Spleen (tissue), 11 donors: ENCODE measurements around the gene G2E3. TPM values are rescaled to one million over a fixed set of nuclear protein-coding genes. Genes with fewer than 3 reads are reported as not detected.

Experiments used
- DNase-seq: peaks from one replicate; pipeline ENCODE4 v3.0.0-alpha.2; 2020
- H3K27ac ChIP-seq, 8 donors: fragments of 200-600 bp; sonication (generic) in 7 of 8; 1 replicate in 4 of 8; 2 replicates in 4 of 8; pipeline versions ENCODE4 v1.5.0 to v1.8.0; 2016 to 2021; ENCODE audit warnings: inconsistent platforms in 4 of 8, mild to moderate bottlenecking in 4 of 8, moderate library complexity in 1 of 8
- H3K27me3 ChIP-seq, 7 donors: fragments of 200-600 bp; sonication (generic) in 6 of 7; replicated peaks in 1 of 7; 1 replicate in 4 of 7; 2 replicates in 3 of 7; pipeline versions ENCODE4 v1.5.0 to v1.8.0; 2016 to 2021; ENCODE audit warnings: inconsistent platforms in 3 of 7, mild to moderate bottlenecking in 1 of 7
- H3K36me3 ChIP-seq, 6 donors: fragments of 200-600 bp; sonication (generic) in 5 of 6; 1 replicate in 4 of 6; 2 replicates in 2 of 6; pipeline versions ENCODE4 v1.5.0 to v1.8.0; 2016 to 2021; ENCODE audit warnings: inconsistent platforms in 2 of 6
- H3K4me1 ChIP-seq, 6 donors: fragments of 200-600 bp; sonication (generic) in 5 of 6; 1 replicate in 3 of 6; 2 replicates in 3 of 6; pipeline versions ENCODE4 v1.5.0 to v1.8.0; 2016 to 2021; ENCODE audit warnings: inconsistent platforms in 3 of 6
- H3K4me3 ChIP-seq, 8 donors: fragments of 200-600 bp; sonication (generic) in 7 of 8; 1 replicate in 4 of 8; 2 replicates in 4 of 8; pipeline versions ENCODE4 v1.5.0 to v1.8.0; 2016 to 2021; ENCODE audit warnings: inconsistent platforms in 4 of 8, mild to moderate bottlenecking in 4 of 8, moderate library complexity in 2 of 8
- H3K9me3 ChIP-seq, 8 donors: fragments of 200-600 bp; sonication (generic) in 7 of 8; 1 replicate in 4 of 8; 2 replicates in 4 of 8; pipeline versions ENCODE4 v1.5.0 to v1.8.0; 2016 to 2021; ENCODE audit warnings: inconsistent platforms in 4 of 8
- POLR2A ChIP-seq, 3 donors: fragments of 450-650 bp; IDR thresholded peaks; one replicate each; pipeline ENCODE4 v1.5.1; 2017; ENCODE audit warnings: antibody characterized with exemption in 3 of 3, mild to moderate bottlenecking in 1 of 3
- POLR2AphosphoS5 ChIP-seq, 3 donors: sonication (generic); formaldehyde crosslinking; IDR thresholded peaks; one replicate each; pipeline ENCODE4 v1.5.1; 2017; ENCODE audit warnings: antibody characterized with exemption in 3 of 3
- WGBS, 5 donors: extraction: QIAGEN DNeasy Blood & Tissue Kit in 3 of 5; methylation state at CpG; one replicate each; pipeline versions ENCODE4 v1.1.5 to v1.1.7; 2013 to 2018; 5-methylcytosine and 5-hydroxymethylcytosine counted together
- intact Hi-C: fragments of 100-400 bp; cut with DNase I; formaldehyde crosslinking; loops from one replicate; pipeline ENCODE4 v1.15.0; 2023; ENCODE audit warnings: low total_unique reads
- polyA plus RNA-seq, 3 donors: library from polyadenylated mRNA; stranded (reverse); fragments of 200-250 nt; gene quantifications; one replicate each; pipeline ENCODE4 v1.2.1, GENCODE V29; 2013
- total RNA-seq, 7 donors: library from RNA; depleted of rRNA in 3 of 7; stranded (reverse); fragments of >200 nt in 3 of 7; fragmentation: NEBNext Ultra II Directional in 4 of 7; extraction: Animal tissue kit (Norgen Biotek cat#: 25700) in 4 of 7; gene quantifications; one replicate each; pipeline versions ENCODE4 v1.1.0 to v1.2.1, GENCODE V29; 2016 to 2021
- TF ChIP-seq, protein P1 (sequence below), 11 experiments: fragments of 200-600 bp in 7 of 11; fragments of 450-650 bp in 4 of 11; sonication (generic) in 4 of 11; IDR thresholded peaks in 8 of 11; conservative IDR thresholded peaks in 3 of 11; 1 replicate in 7 of 11; 2 replicates in 4 of 11; pipeline versions ENCODE4 v1.4.0 to v1.8.0; 2016 to 2021; ENCODE audit warnings: antibody characterized with exemption in 11 of 11, inconsistent platforms in 4 of 11, mild to moderate bottlenecking in 1 of 11
- donor health status: healthy with polysubstance abuse.
- donor health status: DM: no; HTN: no; CAD: no; lungs with moderate emphysema.
- donor health status: DM: no; HTN: no; CAD: no.
- donor health status: Bipolar disorder and iron deficiency.
- donor health status: healthy.
- donor health status: DM: no; HTN: no; CAD: no.
- donor health status: DM: yes; HTN: yes; CAD: no.

Gene G2E3
- total and polyA plus RNA-seq, 10 donors = 4.6 to 25.4 (median 19.1) TPM

DNA sequence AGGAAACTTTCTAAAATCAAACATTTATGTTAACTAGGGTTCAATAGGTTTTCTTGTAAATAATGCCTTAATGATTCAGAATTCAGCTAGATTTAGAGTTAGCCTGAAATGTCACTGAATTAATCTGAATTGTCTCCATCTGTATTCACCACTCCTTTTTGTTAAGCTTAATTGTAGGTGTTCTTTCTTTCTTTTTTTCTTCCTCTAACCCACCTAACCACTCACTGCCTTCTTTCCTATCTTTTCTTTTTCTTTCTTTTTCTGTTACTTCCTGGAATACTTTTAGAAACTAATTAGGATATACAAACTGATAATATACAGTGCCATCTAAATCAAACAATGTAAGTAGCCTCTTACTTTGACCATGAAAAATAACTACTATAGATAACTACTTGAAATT is 29.9 kb downstream of the G2E3 start:
- Histone ChIP-seq H3K27me3 (no peaks in the 10 kb centered on the region), H3K9me3 (peaks cover 0 to 16% (median 12%) of the 10 kb centered on the region in 8 donors), H3K4me1 (no peaks in the 10 kb centered on the region), H3K36me3 (peaks cover 0 to 79% (median 24%) of the 10 kb centered on the region in 6 donors), H3K27ac (no peak overlapping the region), H3K4me3 (no peak overlapping the region)
- intact Hi-C loops = no loop called here
- no peak for TF ChIP-seq POLR2A (IDR thresholded peaks at IDR 0.05)
- TF ChIP-seq, protein P1, sequence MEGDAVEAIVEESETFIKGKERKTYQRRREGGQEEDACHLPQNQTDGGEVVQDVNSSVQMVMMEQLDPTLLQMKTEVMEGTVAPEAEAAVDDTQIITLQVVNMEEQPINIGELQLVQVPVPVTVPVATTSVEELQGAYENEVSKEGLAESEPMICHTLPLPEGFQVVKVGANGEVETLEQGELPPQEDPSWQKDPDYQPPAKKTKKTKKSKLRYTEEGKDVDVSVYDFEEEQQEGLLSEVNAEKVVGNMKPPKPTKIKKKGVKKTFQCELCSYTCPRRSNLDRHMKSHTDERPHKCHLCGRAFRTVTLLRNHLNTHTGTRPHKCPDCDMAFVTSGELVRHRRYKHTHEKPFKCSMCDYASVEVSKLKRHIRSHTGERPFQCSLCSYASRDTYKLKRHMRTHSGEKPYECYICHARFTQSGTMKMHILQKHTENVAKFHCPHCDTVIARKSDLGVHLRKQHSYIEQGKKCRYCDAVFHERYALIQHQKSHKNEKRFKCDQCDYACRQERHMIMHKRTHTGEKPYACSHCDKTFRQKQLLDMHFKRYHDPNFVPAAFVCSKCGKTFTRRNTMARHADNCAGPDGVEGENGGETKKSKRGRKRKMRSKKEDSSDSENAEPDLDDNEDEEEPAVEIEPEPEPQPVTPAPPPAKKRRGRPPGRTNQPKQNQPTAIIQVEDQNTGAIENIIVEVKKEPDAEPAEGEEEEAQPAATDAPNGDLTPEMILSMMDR (IDR thresholded peaks at IDR 0.05 in 8 of 11, conservative IDR thresholded peaks at IDR 0.05 in 3 of 11) = no peak
- no peak for TF ChIP-seq POLR2AphosphoS5 (IDR thresholded peaks at IDR 0.05)
- DNase-seq = no peak

DNA sequence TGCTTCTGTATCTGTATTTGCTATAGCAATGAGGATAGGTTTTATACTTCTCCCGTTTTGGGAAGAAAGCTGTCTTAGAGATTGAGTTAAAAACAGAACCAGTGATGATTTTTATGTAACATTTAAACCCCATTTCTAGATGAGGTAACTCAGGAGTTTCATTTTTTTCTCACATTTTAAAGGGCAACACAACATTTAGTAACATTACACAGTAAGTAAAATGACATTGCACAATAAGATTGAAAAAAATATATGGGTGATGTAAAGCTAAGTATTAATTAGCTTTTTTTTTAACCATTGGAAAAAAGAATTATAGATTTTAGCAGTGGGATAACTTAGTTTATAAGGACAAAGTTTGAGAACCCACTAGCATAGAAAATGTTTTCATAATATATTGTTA is 38.0 kb downstream of the G2E3 start:
- no peak for DNase-seq
- H3K36me3 ChIP-seq = peaks cover 2 to 93% (median 35%) of the 10 kb centered on the region in 6 donors
- no peaks in the 10 kb centered on the region for H3K27me3 ChIP-seq
- intact Hi-C loops = no loop called here
- no peak overlapping the region for H3K27ac ChIP-seq
- TF ChIP-seq POLR2A (IDR thresholded peaks at IDR 0.05) (no peak), POLR2AphosphoS5 (IDR thresholded peaks at IDR 0.05) (no peak)
- TF ChIP-seq, protein P1 (IDR thresholded peaks at IDR 0.05 in 8 of 11, conservative IDR thresholded peaks at IDR 0.05 in 3 of 11) = no peak
- no peaks in the 10 kb centered on the region for H3K9me3 ChIP-seq
- H3K4me3 ChIP-seq = no peak overlapping the region
- WGBS, 5 donors = 45 to 68% (median 57%) methylated on average over 1 of the region's 1 CpG
- no peaks in the 10 kb centered on the region for H3K4me1 ChIP-seq

GRCh38 chr14:30597504-30597903 is 38.5 kb downstream of the G2E3 start:
- Histone ChIP-seq H3K4me1 (no peaks in the 10 kb centered on the region), H3K9me3 (no peaks in the 10 kb centered on the region), H3K4me3 (no peak overlapping the region), H3K27ac (no peak overlapping the region), H3K36me3 (peaks cover 2 to 93% (median 39%) of the 10 kb centered on the region in 6 donors), H3K27me3 (no peaks in the 10 kb centered on the region)
- no peak for TF ChIP-seq POLR2AphosphoS5 (IDR thresholded peaks at IDR 0.05)
- TF ChIP-seq POLR2A (IDR thresholded peaks at IDR 0.05) = no peak
- TF ChIP-seq, protein P1 (IDR thresholded peaks at IDR 0.05 in 8 of 11, conservative IDR thresholded peaks at IDR 0.05 in 3 of 11) = no peak
- no peak for DNase-seq
- intact Hi-C loops = no loop called here

DNA sequence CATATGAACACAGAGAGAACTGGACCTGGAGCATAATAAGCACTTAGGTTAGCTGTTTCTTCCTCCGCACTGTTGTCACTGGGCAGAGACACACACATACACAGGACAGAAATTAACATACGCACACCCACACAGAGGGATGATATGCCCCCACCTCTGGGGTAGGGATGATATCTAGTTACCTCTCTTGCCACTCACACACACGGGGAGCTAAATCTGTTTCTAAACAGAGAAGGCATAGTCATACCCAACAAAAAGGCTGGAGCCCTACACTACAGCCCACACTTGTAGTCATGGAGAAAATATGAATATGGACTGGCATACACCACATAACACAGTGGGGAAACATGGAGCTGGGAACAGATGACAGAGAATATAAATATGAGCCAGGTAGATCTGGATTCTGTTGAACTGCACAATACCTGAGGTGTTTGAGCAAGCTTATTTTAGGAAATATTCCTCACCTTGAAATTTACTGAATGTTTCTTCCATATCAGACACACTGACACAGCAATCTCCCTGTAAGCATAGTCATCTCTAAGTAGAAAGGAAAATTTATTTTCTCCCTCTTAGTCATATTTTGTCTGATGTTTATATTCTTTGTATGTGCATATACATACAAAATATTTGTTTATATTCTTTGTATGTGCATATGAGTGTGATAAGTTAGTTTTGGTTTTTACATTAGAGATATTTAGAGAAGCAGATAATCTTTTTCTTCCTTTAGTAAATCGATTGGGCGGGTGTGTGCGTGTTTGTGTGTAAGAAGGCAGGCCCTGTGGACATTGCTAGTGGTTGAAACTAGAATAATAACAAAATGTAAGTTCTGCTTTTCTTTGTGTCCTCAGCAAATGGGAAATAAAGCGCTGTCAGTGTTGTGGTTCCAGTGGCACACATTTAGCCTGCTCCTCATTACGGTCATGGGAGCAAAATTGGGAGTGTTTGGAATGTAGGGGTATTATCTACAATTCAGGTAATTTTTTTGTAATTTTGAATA is 42.3 kb downstream of the G2E3 start:
- TF ChIP-seq POLR2AphosphoS5 (IDR thresholded peaks at IDR 0.05) (no peak), POLR2A (IDR thresholded peaks at IDR 0.05) (no peak)
- TF ChIP-seq, protein P1 (IDR thresholded peaks at IDR 0.05 in 8 of 11, conservative IDR thresholded peaks at IDR 0.05 in 3 of 11) = no peak
- Histone ChIP-seq H3K9me3 (no peaks in the 10 kb centered on the region), H3K27me3 (no peaks in the 10 kb centered on the region), H3K4me1 (no peaks in the 10 kb centered on the region), H3K27ac (no peak overlapping the region), H3K36me3 (peaks cover 4 to 98% (median 61%) of the 10 kb centered on the region in 6 donors), H3K4me3 (no peak overlapping the region)
- WGBS, 5 donors = 86 to 91% (median 91%) methylated on average over 8 of the region's 8 CpGs
- intact Hi-C loops = no loop called here
- no peak for DNase-seq
